Measurements from ENCODE around the gene RBM19.
A peak's percentile ranks its signal among the peaks of the same experiment; 100 is the strongest.
"Not testable (repeated sequence)": the region's sequence is repeated elsewhere in the genome, so short reads cannot be mapped to it uniquely, and the experiment has no call there.

RBM19 gene

GRCh38 chr12:113825705-113826104 lies 140.4 kb downstream of the RBM19 start:
- no peak for DNase-seq

GRCh38 chr12:113823816-113824215 lies 142.3 kb downstream of the RBM19 start:
- DNase-seq: no peak

- DNase-seq: no peak
Measured at GRCh38 chr12:113823016-113823415, 143.1 kb downstream of the RBM19 start.

GRCh38 chr12:113820842-113821241 lies 145.3 kb downstream of the RBM19 start:
- no peak for DNase-seq

- no peak for DNase-seq
Measured at GRCh38 chr12:113820309-113820708, 145.8 kb downstream of the RBM19 start.

- no peak for DNase-seq
Measured at GRCh38 chr12:113819495-113819894, 146.6 kb downstream of the RBM19 start.

GRCh38 chr12:113818833-113819232 lies 147.3 kb downstream of the RBM19 start:
- DNase-seq: no peak

- no peak for DNase-seq
Measured at GRCh38 chr12:113818283-113818682, 147.8 kb downstream of the RBM19 start.

GRCh38 chr12:113816866-113817265 lies 149.3 kb downstream of the RBM19 start:
- no peak for DNase-seq

- DNase-seq: no peak
Measured at GRCh38 chr12:113815031-113815430, 151.1 kb downstream of the RBM19 start.

- DNase-seq: no peak
Measured at GRCh38 chr12:113813229-113813541, 152.9 kb downstream of the RBM19 start.

GRCh38 chr12:113812411-113813228 lies 153.5 kb downstream of the RBM19 start:
- DNase-seq: no peak

GRCh38 chr12:113809462-113810220 lies 156.5 kb downstream of the RBM19 start:
- not testable (repeated sequence) for DNase-seq

- no peak for DNase-seq
Measured at GRCh38 chr12:113808095-113808951, 157.8 kb downstream of the RBM19 start.

GRCh38 chr12:113805673-113806072 lies 160.5 kb downstream of the RBM19 start:
- no peak for DNase-seq

GRCh38 chr12:113804961-113805600 lies 161.0 kb downstream of the RBM19 start:
- no peak for DNase-seq

GRCh38 chr12:113803759-113804140 lies 162.4 kb downstream of the RBM19 start:
- DNase-seq: no peak

GRCh38 chr12:113802966-113803758 lies 163.0 kb downstream of the RBM19 start:
- DNase-seq: peak; percentile 13

- DNase-seq: no peak
Measured at GRCh38 chr12:113802000-113802749, 163.9 kb downstream of the RBM19 start.

GRCh38 chr12:113800201-113800600 lies 165.9 kb downstream of the RBM19 start:
- DNase-seq: no peak

- no peak for DNase-seq
Measured at GRCh38 chr12:113798552-113798951, 167.6 kb downstream of the RBM19 start.
